ENCODE measurements around the gene PIR.

GRCh38 chrX:15410430-15410829 is 82.7 kb downstream of the PIR start:
- no peak for TF ChIP-seq CTCF (IDR thresholded peaks at IDR 0.05)
- TF ChIP-seq POLR2A (IDR thresholded peaks at IDR 0.05): no peak
